H1 (cell line): ENCODE measurements around the gene GREM2. TPM values are rescaled to one million over a fixed set of nuclear protein-coding genes. Genes with fewer than 3 reads are reported as not detected.

Experiments
- KDM1A ChIP-seq: fragments of 200-600, 300-600 bp; sonication (generic); IDR thresholded peaks from 2 replicates; pipeline ENCODE4 v1.7.1; 2016; ENCODE audit warnings: mild to moderate bottlenecking, low read length, borderline replicate concordance
- RFX5 ChIP-seq: IDR thresholded peaks from 2 replicates; pipeline ENCODE4 v1.6.1; 2011; ENCODE audit warnings: low read depth, low read length, improper control_type of control experiment, borderline replicate concordance
- SP1 ChIP-seq: IDR thresholded peaks from 2 replicates; pipeline ENCODE4 v1.6.1; 2011; ENCODE audit warnings: low read depth, low read length
- USF2 ChIP-seq: IDR thresholded peaks from 2 replicates; pipeline ENCODE4 v1.6.1; 2011; ENCODE audit warnings: low read length, improper control_type of control experiment
- polyA plus RNA-seq, 7 experiments: library from polyadenylated mRNA; depleted of rRNA in 3 of 7; stranded (reverse) in 5 of 7; unstranded in 2 of 7; fragments of >200 nt in 5 of 7; fragments of 200-250 nt in 2 of 7; gene quantifications; 1 replicate in 5 of 7; 2 replicates in 1 of 7; 4 replicates in 1 of 7; pipeline versions ENCODE4 v1.2.1 to v1.2.3, GENCODE V29; 2011 to 2013; ENCODE audit warnings: missing spikeins in 2 of 7, mixed read lengths in 2 of 7
- total RNA-seq: library from RNA; stranded (reverse); fragmentation: NEBNext Ultra II Directional; extraction: Animal tissue kit (Norgen Biotek cat#: 25700); gene quantifications from 2 replicates; pipeline ENCODE4 v1.2.1, GENCODE V29; 2021
- TF ChIP-seq, protein P1 (sequence below): IDR thresholded peaks from 2 replicates; pipeline ENCODE4 v1.6.1; 2012; ENCODE audit warnings: low read length, inconsistent platforms

Gene GREM2
- total and polyA plus RNA-seq, 2 of the 8 experiments (the other 6 are each of a cell fraction or from before 2014, with no cell fraction given), result 0.05 TPM; not detected in 1

DNA sequence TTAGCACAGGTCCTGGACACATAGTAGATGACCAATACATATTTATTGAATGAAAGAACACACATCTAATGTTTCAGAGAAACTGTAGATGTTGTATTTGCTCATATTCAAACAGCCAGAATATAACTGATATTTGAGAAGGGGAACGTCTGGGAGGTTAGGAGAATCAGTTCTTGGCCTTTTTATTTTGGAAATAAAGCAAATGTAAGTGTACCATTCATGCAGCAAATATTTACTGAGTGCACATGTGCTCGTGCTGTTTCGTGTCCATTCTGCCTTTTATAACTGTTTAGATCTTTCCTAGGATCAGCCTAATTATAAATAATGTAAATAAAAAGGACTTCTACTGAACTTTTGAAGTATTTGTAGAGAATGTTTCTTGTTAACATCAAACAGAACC, 103.8 kb downstream of the GREM2 start (continued):
- TF ChIP-seq, protein P1, sequence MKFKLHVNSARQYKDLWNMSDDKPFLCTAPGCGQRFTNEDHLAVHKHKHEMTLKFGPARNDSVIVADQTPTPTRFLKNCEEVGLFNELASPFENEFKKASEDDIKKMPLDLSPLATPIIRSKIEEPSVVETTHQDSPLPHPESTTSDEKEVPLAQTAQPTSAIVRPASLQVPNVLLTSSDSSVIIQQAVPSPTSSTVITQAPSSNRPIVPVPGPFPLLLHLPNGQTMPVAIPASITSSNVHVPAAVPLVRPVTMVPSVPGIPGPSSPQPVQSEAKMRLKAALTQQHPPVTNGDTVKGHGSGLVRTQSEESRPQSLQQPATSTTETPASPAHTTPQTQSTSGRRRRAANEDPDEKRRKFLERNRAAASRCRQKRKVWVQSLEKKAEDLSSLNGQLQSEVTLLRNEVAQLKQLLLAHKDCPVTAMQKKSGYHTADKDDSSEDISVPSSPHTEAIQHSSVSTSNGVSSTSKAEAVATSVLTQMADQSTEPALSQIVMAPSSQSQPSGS, result no peak
- TF ChIP-seq USF2 (no peak), KDM1A (no peak), SP1 (no peak), RFX5 (no peak)
